Stimulated activated CD8-positive, alpha-beta memory T cell treated with anti-CD3 and anti-CD28 coated beads, Interleukin-7, amount 100 ng/mL, for 48 hours (primary cell): ENCODE results near the gene EPN2.

Experiments used
- DNase-seq, 2 donors: peaks; one replicate each; pipeline ENCODE4 v3.0.0-alpha.2; 2020; ENCODE audit warnings: low read depth in 1 of 2; ENCODE audit errors: extremely low read depth in 1 of 2

EPN2 gene

GRCh38 chr17:19238167-19238505, 970 bp downstream of the EPN2 start:
- no peak for DNase-seq

- DNase-seq, result no peak
These were observed 2.4 kb downstream of the EPN2 start for GRCh38 chr17:19239544-19239943.

GRCh38 chr17:19242323-19242722, 5.2 kb downstream of the EPN2 start:
- DNase-seq, result no peak

- no peak for DNase-seq
These were observed 5.8 kb downstream of the EPN2 start for GRCh38 chr17:19242926-19243325.

- no peak for DNase-seq
These were observed 6.7 kb downstream of the EPN2 start for GRCh38 chr17:19243838-19244237.

GRCh38 chr17:19244357-19244756, 7.2 kb downstream of the EPN2 start:
- DNase-seq, result no peak

- DNase-seq, result no peak
These were observed 7.6 kb downstream of the EPN2 start for GRCh38 chr17:19244781-19245180.

GRCh38 chr17:19247473-19247872, 10.3 kb downstream of the EPN2 start:
- no peak for DNase-seq

- no peak for DNase-seq
These were observed 11.2 kb downstream of the EPN2 start for GRCh38 chr17:19248151-19248927.

- no peak for DNase-seq
These were observed 11.9 kb downstream of the EPN2 start for GRCh38 chr17:19248928-19249574.

GRCh38 chr17:19249681-19250080, 12.5 kb downstream of the EPN2 start:
- DNase-seq, result no peak

- DNase-seq, result no peak
These were observed 13.4 kb downstream of the EPN2 start for GRCh38 chr17:19250421-19251173.

- no peak for DNase-seq
These were observed 15.9 kb downstream of the EPN2 start for GRCh38 chr17:19253112-19253511.

- no peak for DNase-seq
These were observed 17.5 kb downstream of the EPN2 start for GRCh38 chr17:19254651-19255050.

GRCh38 chr17:19255279-19255678, 18.1 kb downstream of the EPN2 start:
- no peak for DNase-seq

- no peak for DNase-seq
These were observed 21.2 kb downstream of the EPN2 start for GRCh38 chr17:19258371-19258770.

- no peak for DNase-seq
These were observed 23.8 kb downstream of the EPN2 start for GRCh38 chr17:19260958-19261357.

GRCh38 chr17:19261426-19261825, 24.3 kb downstream of the EPN2 start:
- DNase-seq, result no peak

- DNase-seq, result no peak
These were observed 25.8 kb downstream of the EPN2 start for GRCh38 chr17:19262650-19263631.

- no peak for DNase-seq
These were observed 26.5 kb downstream of the EPN2 start for GRCh38 chr17:19263641-19264051.

- no peak for DNase-seq
These were observed 27.1 kb downstream of the EPN2 start for GRCh38 chr17:19264268-19264667.
